HepG2 (cell line): ENCODE results near the gene GLOD5. TPM values are rescaled to one million over a fixed set of nuclear protein-coding genes. Genes with fewer than 3 reads are reported as not detected.

Experiments used
- ATAC-seq: fragments of 200-7000 bp; cut with Tn5 transposase; 3 replicates; pipeline ENCODE4 v1.9.1; 2020; ENCODE audit warnings: mild to moderate bottlenecking, moderate library complexity
- BruUV-seq: library from RNA; stranded (reverse); fragments of 400-500 nt; replicated peaks from 2 replicates; lab custom pipeline; 2021; lab: Mats Ljungman, UMichigan
- CTCF ChIA-PET: fragments of 300-600 bp; formaldehyde crosslinking; extraction: SDS; loops from one replicate; lab custom pipeline; 2021; ENCODE audit warnings: low total read pairs, inconsistent platforms, low intra/inter-chr PET ratio; lab: Yijun Ruan, JAX
- POLR2A ChIA-PET: fragments of 350-600 bp; sonication (Branson Sonifier 250); formaldehyde crosslinking; loops from one replicate; lab custom pipeline; 2020; ENCODE audit warnings: antibody characterized with exemption, inconsistent platforms; lab: Yijun Ruan, JAX
- DNase-seq: peaks from one replicate; pipeline ENCODE4 v3.0.0-alpha.2; 2015; ENCODE audit warnings: low spot score
- FAIRE-seq: peaks from 3 replicates; lab custom pipeline; 2011; peaks lifted over from hg19 to GRCh38; lab: Jason Lieb, UNC
- H2AFZ ChIP-seq: one replicate; pipeline ENCODE4 v1.6.1; 2011; ENCODE audit warnings: low read length, inconsistent platforms
- H3K27ac ChIP-seq: fragments of 300-600 bp; 3 replicates; pipeline ENCODE4 v1.8.0; 2011; ENCODE audit warnings: mixed run types, mild to moderate bottlenecking, mixed read lengths, low read length, inconsistent platforms; ENCODE audit not compliant: insufficient read depth; ENCODE audit errors: extremely low read length
- H3K27me3 ChIP-seq, 2 experiments: fragments of 200-600 bp in 1 of 2; 2 replicates in 1 of 2; 3 replicates in 1 of 2; pipeline versions ENCODE4 v1.6.0 to v1.8.0; 2011; ENCODE audit warnings: low read length in 2 of 2, mild to moderate bottlenecking in 2 of 2, moderate library complexity in 2 of 2, inconsistent platforms in 1 of 2; ENCODE audit not compliant: insufficient read depth in 2 of 2, control insufficient read depth in 1 of 2
- H3K36me3 ChIP-seq, 2 experiments: fragments of 200-600 bp in 1 of 2; replicated peaks in 1 of 2; 2 replicates in 1 of 2; 3 replicates in 1 of 2; pipeline versions ENCODE4 v1.5.1 to v1.8.0; 2011; ENCODE audit warnings: low read length in 2 of 2, inconsistent platforms in 1 of 2; ENCODE audit not compliant: insufficient read depth in 2 of 2, control insufficient read depth in 1 of 2
- H3K4me1 ChIP-seq: 2 replicates; pipeline ENCODE4 v1.5.1; 2012; ENCODE audit warnings: low read length, inconsistent platforms; ENCODE audit not compliant: insufficient read depth
- H3K4me2 ChIP-seq: 2 replicates; pipeline ENCODE4 v1.6.0; 2011; ENCODE audit warnings: low read depth, low read length, inconsistent platforms
- H3K4me3 ChIP-seq, 3 experiments: fragments of 200-600 bp in 1 of 3; sonication (generic), shearing (Covaris generic) in 1 of 3; replicated peaks in 1 of 3; 2 replicates each; pipeline ENCODE4 v1.5.1; 2011 to 2016; ENCODE audit warnings: low read length in 3 of 3, inconsistent platforms in 2 of 3, low read depth in 2 of 3, mild to moderate bottlenecking in 2 of 3, control low read depth in 1 of 3, mixed read lengths in 1 of 3; ENCODE audit not compliant: insufficient read depth in 1 of 3
- H3K79me2 ChIP-seq: one replicate; pipeline ENCODE4 v1.6.1; 2011; ENCODE audit warnings: low read length, inconsistent platforms; ENCODE audit not compliant: insufficient read depth
- H3K9ac ChIP-seq: 2 replicates; pipeline ENCODE4 v1.6.0; 2011; ENCODE audit warnings: mild to moderate bottlenecking, low read depth, low read length, inconsistent platforms; ENCODE audit not compliant: insufficient read depth
- H3K9me3 ChIP-seq: 2 replicates; pipeline ENCODE4 v1.5.1; 2012; ENCODE audit warnings: mild to moderate bottlenecking, low read length
- H4K20me1 ChIP-seq: 2 replicates; pipeline ENCODE4 v1.6.0; 2011; ENCODE audit warnings: inconsistent platforms, mild to moderate bottlenecking, low read length, moderate library complexity; ENCODE audit not compliant: insufficient read depth
- NR2F6 ChIP-seq, 2 experiments: IDR thresholded peaks; 2 replicates each; pipeline ENCODE4 v1.6.1; 2016; ENCODE audit warnings: antibody characterized with exemption in 1 of 2, mild to moderate bottlenecking in 1 of 2
- SMAD1 ChIP-seq: sonication (generic); formaldehyde crosslinking; IDR thresholded peaks from 2 replicates; pipeline ENCODE4 v1.4.0; 2020; ENCODE audit warnings: missing genetic modification reagents, low read depth, mild to moderate bottlenecking, borderline replicate concordance
- SMYD3 ChIP-seq: sonication (generic); formaldehyde crosslinking; IDR thresholded peaks from 2 replicates; pipeline ENCODE4 v1.8.1; 2023; ENCODE audit warnings: mild to moderate bottlenecking, missing genetic modification reagents
- SP4 ChIP-seq: sonication (generic); formaldehyde crosslinking; IDR thresholded peaks from 2 replicates; pipeline ENCODE4 v1.8.1; 2023; ENCODE audit warnings: mild to moderate bottlenecking, missing genetic modification reagents
- SRSF1 ChIP-seq: fragments of 200-400 bp; formaldehyde crosslinking; optimal IDR thresholded peaks from 2 replicates; pipeline ENCODE3; 2017; ENCODE audit warnings: mild to moderate bottlenecking, low read depth, low read length, moderate library complexity
- ZBTB21 ChIP-seq: sonication (generic); formaldehyde crosslinking; IDR thresholded peaks from 2 replicates; pipeline ENCODE4 v1.4.0; 2020; ENCODE audit warnings: missing genetic modification reagents
- ZFAT ChIP-seq: sonication (generic); formaldehyde crosslinking; conservative IDR thresholded peaks from 2 replicates; pipeline ENCODE4 v1.8.1; 2023; ENCODE audit warnings: missing genetic modification reagents, inconsistent platforms
- ZKSCAN5 ChIP-seq: sonication (generic); formaldehyde crosslinking; IDR thresholded peaks from 2 replicates; pipeline ENCODE4 v1.5.1; 2020; ENCODE audit warnings: mild to moderate bottlenecking, missing genetic modification reagents
- ZNF225 ChIP-seq: sonication (generic); formaldehyde crosslinking; IDR thresholded peaks from 2 replicates; pipeline ENCODE4 v1.4.0; 2020; ENCODE audit warnings: mild to moderate bottlenecking, missing genetic modification reagents
- ZNF788 ChIP-seq: sonication (generic); formaldehyde crosslinking; IDR thresholded peaks from 2 replicates; pipeline ENCODE4 v1.5.0; 2020; ENCODE audit warnings: mild to moderate bottlenecking, missing genetic modification reagents, borderline replicate concordance
- WGBS: methylation state at CpG from one replicate; pipeline ENCODE4 v1.1.6; 2017; ENCODE audit warnings: low lambda C conversion rate; 5-methylcytosine and 5-hydroxymethylcytosine counted together
- in situ Hi-C: cut with HindIII; loops from 2 replicates; pipeline ENCODE4 v1.10.0; 2017; ENCODE audit warnings: low pct_unique_long_range_greater_than_20kb; ENCODE audit not compliant: extremely low pct_ligation_motif_present
- intact Hi-C: fragments of 100-400 bp; cut with micrococcal nuclease; formaldehyde crosslinking; loops from one replicate; pipeline ENCODE4 v1.10.0; 2022; ENCODE audit not compliant: unreplicated experiment
- polyA plus RNA-seq, 8 experiments: library from polyadenylated mRNA; depleted of rRNA in 3 of 8; stranded (reverse) in 7 of 8; unstranded in 1 of 8; fragments of >200 nt; fragmentation: Illumina TruSeq in 4 of 8; extraction: Trizol in 4 of 8; gene quantifications; 2 replicates each; pipeline versions ENCODE4 v1.2.1 to v1.2.3, GENCODE V29; 2011 to 2016; ENCODE audit warnings: low read depth in 4 of 8, missing spikeins in 1 of 8, mixed read lengths in 1 of 8; ENCODE audit not compliant: insufficient read depth in 1 of 8
- total RNA-seq, 5 experiments: library from RNA; depleted of rRNA; stranded (reverse); fragments of >200 nt; fragmentation: Illumina TruSeq; extraction: Trizol; gene quantifications; 2 replicates each; pipeline ENCODE4 v1.2.3, GENCODE V29; 2016; ENCODE audit warnings: low read depth in 1 of 5
- TF ChIP-seq, protein P1 (sequence below): sonication (generic); formaldehyde crosslinking; IDR thresholded peaks from 2 replicates; pipeline ENCODE4 v1.8.0; 2022; ENCODE audit warnings: missing genetic modification reagents, mild to moderate bottlenecking, borderline replicate concordance
- TF ChIP-seq, protein P2 (sequence below): sonication (generic); formaldehyde crosslinking; IDR thresholded peaks from 2 replicates; pipeline ENCODE4 v1.4.0; 2020; ENCODE audit warnings: missing genetic modification reagents, borderline replicate concordance

GLOD5 gene
- total and polyA plus RNA-seq, 2 of the 13 experiments (the other 11 are each of a cell fraction or from before 2014, with no cell fraction given): 0.93 to 1.3 TPM

DNA sequence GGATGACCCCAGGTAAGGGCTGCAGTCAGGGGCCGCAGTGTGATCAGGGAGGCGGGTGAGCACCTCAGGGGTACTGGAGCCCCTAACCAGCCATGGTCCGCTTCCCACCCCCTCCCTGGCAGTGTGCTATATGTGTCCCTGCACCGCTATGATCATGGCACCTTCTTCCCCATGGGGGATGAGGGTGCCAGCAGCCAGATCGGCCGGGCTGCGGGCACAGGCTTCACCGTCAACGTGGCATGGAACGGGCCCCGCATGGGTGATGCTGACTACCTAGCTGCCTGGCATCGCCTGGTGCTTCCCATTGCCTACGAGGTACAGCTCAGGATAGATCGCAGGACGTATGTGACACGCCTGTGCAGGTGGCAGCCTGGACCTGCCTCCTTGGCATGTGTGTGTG is 56.6 kb downstream of the GLOD5 start:
- no peak for ATAC-seq
- BruUV-seq: no TSS peak
- H3K4me3 ChIP-seq: no peak overlapping the region
- H3K4me1 ChIP-seq: no peaks in the 10 kb centered on the region
- H2AFZ ChIP-seq: no peak overlapping the region
- in situ Hi-C loops (no loop called here), intact Hi-C loops (no loop called here)
- H3K36me3 ChIP-seq: peaks cover 1 to 16% of the 10 kb centered on the region in 2 experiments; a peak in 3 of 5 replicates
- no CpG with 5 or more reads among the region's 16 CpGs for WGBS
- H3K27me3 ChIP-seq: no peaks in the 10 kb centered on the region
- no peak overlapping the region for H3K27ac ChIP-seq
- FAIRE-seq: no peak
- no peak for DNase-seq
- no peaks in the 10 kb centered on the region for H4K20me1 ChIP-seq
- no peak overlapping the region for H3K4me2 ChIP-seq
- no peaks in the 10 kb centered on the region for H3K9me3 ChIP-seq
- H3K79me2 ChIP-seq: no peaks in the 10 kb centered on the region
- H3K9ac ChIP-seq: no peak overlapping the region
- ChIA-PET CTCF (no interaction called here), POLR2A (no interaction called here)
- no peak for TF ChIP-seq NR2F6 (IDR thresholded peaks at IDR 0.05)
- TF ChIP-seq NR2F6 (CRISPR knock-in tag; IDR thresholded peaks at IDR 0.05): no peak
- no peak for TF ChIP-seq SRSF1
- TF ChIP-seq ZNF225 (CRISPR knock-in tag): no peak
- no peak for TF ChIP-seq SMAD1 (CRISPR knock-in tag)
- no peak for TF ChIP-seq ZNF788 (CRISPR knock-in tag)

DNA sequence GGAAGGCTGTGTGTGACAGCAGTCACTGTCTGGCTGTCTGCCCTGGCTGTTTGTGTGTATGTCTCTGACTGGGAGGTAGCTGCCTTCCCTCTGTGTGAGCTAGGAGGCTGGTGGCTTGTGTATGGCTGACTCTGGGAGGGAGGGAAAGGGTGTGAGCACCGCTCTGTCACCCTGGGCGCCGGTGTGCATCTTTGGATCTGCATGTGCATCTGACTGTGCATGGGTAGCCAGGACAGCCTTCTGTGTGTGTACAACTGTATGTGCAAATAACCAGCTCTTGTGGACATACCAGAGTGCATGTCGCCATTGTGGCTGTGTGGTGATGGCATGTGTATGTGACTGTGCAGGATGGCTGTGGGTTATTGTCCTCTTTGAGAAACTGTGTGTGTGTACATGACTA is 57.3 kb downstream of the GLOD5 start:
- 100% methylated on average over 1 of the region's 4 CpGs for WGBS
- Histone ChIP-seq H2AFZ (no peak overlapping the region), H4K20me1 (no peaks in the 10 kb centered on the region), H3K27ac (no peak overlapping the region), H3K4me1 (no peaks in the 10 kb centered on the region), H3K9me3 (no peaks in the 10 kb centered on the region), H3K9ac (no peak overlapping the region), H3K79me2 (no peaks in the 10 kb centered on the region), H3K36me3 (peaks cover 1 to 21% of the 10 kb centered on the region in 2 experiments; a peak in 3 of 5 replicates), H3K4me3 (no peak overlapping the region), H3K27me3 (no peaks in the 10 kb centered on the region), H3K4me2 (no peak overlapping the region)
- FAIRE-seq: no peak
- POLR2A ChIA-PET: no interaction called here
- no peak for DNase-seq
- in situ Hi-C loops (no loop called here), intact Hi-C loops (no loop called here)
- ATAC-seq: no peak
- no TSS peak for BruUV-seq
- CTCF ChIA-PET: no interaction called here
- TF ChIP-seq ZKSCAN5 (no peak), ZBTB21 (no peak), SMYD3 (no peak), SP4 (CRISPR knock-in tag) (no peak), ZFAT (CRISPR knock-in tag) (no peak)
- TF ChIP-seq, protein P1, sequence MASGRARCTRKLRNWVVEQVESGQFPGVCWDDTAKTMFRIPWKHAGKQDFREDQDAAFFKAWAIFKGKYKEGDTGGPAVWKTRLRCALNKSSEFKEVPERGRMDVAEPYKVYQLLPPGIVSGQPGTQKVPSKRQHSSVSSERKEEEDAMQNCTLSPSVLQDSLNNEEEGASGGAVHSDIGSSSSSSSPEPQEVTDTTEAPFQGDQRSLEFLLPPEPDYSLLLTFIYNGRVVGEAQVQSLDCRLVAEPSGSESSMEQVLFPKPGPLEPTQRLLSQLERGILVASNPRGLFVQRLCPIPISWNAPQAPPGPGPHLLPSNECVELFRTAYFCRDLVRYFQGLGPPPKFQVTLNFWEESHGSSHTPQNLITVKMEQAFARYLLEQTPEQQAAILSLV (CRISPR knock-in tag): no peak
- TF ChIP-seq, protein P2, sequence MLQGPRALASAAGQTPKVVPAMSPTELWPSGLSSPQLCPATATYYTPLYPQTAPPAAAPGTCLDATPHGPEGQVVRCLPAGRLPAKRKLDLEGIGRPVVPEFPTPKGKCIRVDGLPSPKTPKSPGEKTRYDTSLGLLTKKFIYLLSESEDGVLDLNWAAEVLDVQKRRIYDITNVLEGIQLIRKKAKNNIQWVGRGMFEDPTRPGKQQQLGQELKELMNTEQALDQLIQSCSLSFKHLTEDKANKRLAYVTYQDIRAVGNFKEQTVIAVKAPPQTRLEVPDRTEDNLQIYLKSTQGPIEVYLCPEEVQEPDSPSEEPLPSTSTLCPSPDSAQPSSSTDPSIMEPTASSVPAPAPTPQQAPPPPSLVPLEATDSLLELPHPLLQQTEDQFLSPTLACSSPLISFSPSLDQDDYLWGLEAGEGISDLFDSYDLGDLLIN (CRISPR knock-in tag): no peak
